HPDE6-E6E7 (cell line): ENCODE results near the gene MAGI2.

Experiments
- DNase-seq: peaks from one replicate; pipeline ENCODE4 v3.0.0; 2011; ENCODE audit warnings: missing footprints; ENCODE audit errors: extremely low spot score

MAGI2 gene

DNA sequence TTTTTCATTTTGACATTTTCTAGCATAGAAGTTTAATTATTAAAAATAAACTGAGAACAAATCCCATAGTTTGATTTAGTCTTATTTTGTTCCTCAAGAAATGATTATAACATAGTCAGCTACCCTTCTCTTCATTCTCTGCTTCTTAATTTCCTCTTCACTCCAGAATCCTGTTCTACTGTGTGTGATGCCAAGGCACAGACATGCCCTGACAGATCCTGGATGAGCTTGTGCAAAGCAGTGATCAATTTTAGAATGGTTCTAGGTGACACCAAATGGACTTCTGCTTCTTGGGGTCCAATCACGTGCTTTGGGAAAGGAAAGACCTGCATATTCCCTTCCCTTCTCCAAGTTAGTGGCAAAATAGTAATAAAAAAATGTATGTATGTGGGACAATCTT is 665.6 kb downstream of the MAGI2 start:
- no peak for DNase-seq

DNA sequence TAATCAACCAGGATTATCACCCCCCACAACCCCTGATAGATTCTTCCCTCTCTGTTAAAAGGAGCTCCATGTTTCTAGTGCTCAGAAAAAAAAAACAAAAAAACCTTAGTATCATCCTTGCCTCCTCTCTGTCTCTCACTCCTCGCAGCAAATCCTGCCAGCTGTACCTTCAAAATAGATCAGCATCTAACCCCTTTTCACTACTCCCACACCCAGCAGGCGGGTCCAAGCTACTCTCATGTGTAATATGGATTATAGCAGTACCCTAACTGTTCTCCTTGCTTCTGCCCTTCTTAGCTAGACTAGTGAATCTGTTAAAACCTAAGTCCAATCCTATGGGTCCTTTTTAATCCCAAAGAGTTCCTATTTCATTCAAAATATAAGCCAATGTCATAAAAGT is 667.4 kb downstream of the MAGI2 start:
- DNase-seq, result no peak

- no peak for DNase-seq
Observed at GRCh38 chr7:78783179-78783962, 670.1 kb downstream of the MAGI2 start.

DNA sequence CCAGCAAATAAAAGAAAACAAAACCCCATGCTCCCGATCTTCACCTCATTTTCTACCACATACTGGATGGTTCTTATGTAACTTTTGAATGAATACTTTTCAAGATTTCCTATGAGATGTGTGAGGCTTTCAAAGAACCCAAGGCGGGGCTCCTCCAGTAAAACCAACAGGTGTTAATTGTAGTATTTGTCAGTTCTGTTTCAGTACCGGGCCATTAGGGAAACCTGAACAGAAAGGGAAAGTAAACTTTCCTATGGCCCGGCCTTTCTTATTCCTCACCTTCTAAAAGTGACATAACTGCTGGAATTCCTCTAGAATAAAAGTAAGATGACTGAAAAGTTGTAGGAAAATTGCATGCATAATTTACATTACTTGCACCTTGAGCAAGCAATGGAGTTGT is 672.9 kb downstream of the MAGI2 start:
- DNase-seq, result no peak

- DNase-seq, result no peak
Observed at GRCh38 chr7:78779788-78780187, 673.7 kb downstream of the MAGI2 start.

GRCh38 chr7:78777829-78778228 is 675.6 kb downstream of the MAGI2 start:
- DNase-seq, result peak; percentile 9

DNA sequence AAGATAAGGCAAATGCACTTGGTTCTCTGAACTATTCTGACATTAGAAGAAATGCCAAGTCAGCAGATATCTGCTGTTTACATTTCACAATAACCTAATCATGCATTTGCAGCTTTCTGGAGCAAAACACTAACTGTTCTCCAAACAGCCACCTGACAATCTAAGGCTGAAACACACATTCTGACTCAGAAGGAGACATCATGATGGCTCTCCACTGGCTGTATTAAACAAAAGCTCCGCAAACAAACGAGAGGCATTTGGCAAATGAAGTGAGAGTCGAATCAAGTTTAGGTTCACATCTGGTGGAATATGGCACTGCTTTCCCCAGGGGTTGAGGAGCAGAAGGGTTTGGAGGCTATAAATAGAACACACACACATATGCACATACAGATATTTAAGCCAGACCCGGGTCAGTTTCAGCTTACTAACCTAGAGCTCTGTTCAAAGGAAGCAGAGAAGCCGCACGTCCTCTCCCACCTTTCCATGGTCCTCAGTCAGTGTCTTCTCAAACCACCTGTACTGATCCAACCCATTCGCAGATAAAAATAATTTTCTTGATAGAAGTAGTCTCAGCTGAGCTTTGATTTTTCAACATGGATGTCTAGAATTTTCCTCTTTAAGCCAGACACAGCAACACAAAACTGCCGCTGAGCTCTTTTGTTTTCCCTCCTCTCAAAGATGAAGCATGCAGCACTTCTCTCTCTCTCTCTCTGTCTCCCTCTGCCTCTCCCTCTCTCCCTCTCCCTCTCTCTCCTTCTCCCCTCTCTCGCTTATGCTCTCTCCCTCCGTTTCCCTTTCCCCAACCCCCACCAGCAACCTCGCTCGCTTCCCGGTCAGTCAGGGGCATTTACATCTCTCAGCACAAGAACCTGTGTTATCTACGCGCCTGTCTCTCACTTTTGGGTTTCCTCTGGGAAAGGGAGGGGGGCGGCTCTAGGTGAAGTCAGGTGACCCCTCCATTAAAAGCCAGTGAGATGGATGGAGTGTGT is 682.8 kb downstream of the MAGI2 start:
- no peak for DNase-seq

- no peak for DNase-seq
Observed at GRCh38 chr7:78769481-78770101, 683.9 kb downstream of the MAGI2 start.

- DNase-seq, result no peak
Observed at GRCh38 chr7:78768859-78769258, 684.6 kb downstream of the MAGI2 start.

DNA sequence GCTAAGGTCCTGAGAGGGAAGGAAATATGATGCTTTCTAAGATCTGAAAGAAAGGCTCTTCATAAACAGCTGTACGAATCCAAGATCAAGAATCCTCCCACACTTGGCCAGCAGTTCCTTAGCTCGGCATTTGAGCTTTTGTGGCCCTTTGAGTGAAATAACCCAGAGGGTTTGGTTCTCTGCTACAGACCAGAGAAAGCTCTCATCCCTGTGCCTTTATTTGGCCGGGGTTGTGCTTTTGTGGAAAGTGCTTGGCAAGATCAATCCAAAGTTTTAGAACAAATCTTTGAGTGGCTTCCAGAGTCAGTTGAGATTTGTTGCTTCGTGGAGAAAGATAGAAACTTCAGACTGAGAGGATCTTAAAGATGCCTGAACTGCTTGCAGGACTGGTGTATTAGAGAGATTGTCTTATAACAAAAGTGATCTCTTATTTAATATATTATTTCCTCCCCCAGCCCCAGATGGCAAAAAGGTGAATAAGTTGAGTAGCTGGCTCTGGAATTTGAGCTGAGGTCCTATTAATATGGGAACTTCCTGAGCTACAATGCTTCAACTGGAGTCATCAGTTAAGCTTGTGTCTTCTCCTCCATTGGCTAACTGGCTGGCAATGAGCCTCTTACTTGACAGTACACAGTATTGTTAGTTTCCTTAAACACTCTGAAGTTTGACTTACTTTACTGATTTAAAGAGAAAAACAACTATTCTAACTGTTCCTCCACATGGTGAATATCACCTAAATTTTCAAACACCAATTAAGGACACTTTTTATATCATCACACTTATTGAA is 687.3 kb downstream of the MAGI2 start:
- DNase-seq, result no peak

DNA sequence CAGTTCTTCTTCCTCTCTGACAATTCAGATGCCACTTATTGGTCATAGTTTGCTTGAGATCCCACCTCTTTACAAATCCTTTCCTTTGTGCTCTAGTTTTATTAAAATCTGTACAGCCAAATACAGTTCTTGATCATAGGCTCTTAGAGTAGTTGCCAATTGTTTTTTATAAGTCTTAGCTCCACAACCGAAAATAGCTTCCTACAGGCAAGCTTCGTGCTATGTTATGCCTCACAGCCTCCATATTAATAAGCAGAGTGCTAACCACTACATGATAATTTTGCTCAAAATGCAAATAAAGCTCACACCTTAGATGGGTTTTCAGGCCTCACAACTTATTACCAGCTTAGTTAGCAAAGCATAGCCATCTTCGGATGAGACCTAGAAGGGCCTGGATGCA is 688.9 kb downstream of the MAGI2 start:
- no peak for DNase-seq

DNA sequence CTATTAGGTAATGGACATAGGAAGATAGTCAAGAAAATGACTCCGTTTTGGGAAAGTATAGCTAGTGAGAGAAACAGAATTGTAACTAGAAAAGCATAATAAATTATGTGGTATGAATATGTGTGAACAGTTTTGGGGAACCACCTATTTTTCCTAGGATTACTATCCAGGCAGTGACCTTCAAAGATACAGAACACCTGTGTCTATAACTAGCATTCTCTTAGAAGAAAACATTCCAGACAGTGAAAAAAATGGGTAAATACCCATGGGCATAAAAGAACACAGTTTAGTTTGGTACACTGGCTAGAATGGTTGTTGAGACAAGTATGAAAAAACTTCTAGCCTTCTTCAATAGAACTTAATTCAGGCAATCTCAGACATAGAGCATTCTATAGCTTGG is 690.8 kb downstream of the MAGI2 start:
- DNase-seq, result no peak

GRCh38 chr7:78760620-78761355 is 692.7 kb downstream of the MAGI2 start:
- no peak for DNase-seq

GRCh38 chr7:78752554-78752953 is 700.9 kb downstream of the MAGI2 start:
- no peak for DNase-seq

DNA sequence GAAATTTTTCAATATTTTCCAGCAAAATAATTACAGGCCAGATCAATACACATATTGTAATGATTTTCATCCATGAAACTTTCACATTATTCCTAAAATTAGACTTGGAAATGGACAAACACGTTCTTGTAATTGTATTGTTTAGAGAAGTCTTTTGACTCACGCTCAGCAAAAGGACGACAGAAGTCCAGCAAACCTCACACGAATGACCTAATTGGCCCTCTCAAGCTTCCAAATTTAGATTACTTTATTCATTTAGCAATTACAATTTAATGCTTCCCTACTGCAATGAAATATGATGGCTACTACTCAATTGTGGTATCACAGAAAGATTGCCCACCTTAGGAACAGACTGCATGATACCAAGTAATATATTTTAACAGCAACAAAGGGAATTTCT is 702.2 kb downstream of the MAGI2 start:
- no peak for DNase-seq

- DNase-seq, result no peak
Observed at GRCh38 chr7:78749052-78749746, 704.3 kb downstream of the MAGI2 start.

- DNase-seq, result no peak
Observed at GRCh38 chr7:78747592-78747991, 705.9 kb downstream of the MAGI2 start.

DNA sequence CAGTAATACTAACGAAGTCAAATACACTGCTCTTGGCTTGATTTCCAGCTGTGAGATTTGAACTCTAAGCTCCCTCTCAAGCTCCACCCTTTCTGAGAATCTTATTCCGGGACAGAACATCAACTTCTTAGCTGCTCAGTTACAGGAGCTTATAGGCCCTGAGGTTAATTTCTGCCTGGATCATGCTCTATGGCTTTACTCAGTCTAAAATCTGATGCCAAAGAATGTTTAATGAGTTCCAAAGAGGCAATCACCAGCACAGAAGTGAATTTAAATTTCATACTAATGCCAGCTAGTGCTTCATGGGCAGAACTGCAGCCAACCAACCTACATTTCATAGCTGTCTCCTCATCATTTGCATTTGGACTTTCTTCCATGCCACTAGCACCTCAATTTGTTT is 707.2 kb downstream of the MAGI2 start:
- DNase-seq, result no peak

DNA sequence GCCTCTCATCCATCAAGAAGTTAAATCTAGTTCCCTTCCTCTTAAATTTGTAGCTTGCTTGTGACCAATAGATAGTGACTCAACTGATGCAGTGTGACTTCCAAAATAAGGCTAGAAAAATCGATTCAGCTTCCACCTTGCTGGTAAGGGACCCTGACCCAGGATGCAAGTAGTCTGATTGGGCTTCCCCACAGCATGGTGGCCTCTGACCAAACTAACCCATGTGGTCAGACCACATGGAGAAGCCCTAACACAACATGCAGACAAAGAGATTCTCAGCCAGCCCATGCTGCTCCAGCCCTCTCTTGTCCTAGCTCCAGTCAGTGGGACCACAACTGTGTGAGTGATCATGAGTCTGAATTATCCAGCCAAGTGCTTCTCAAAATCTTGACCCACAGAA is 710.8 kb downstream of the MAGI2 start:
- no peak for DNase-seq

GRCh38 chr7:78736548-78736947 is 716.9 kb downstream of the MAGI2 start:
- DNase-seq, result no peak
